Activated naive CD4-positive, alpha-beta T cell treated with anti-CD3 and anti-CD28 coated beads for 36 hours (primary cell): Measurements from ENCODE around the gene IGSF9B. TPM values are rescaled to one million over a fixed set of nuclear protein-coding genes. Genes with fewer than 3 reads are reported as not detected.

Experiments used
- CTCF ChIA-PET: fragments of 350-600 bp; sonication (Branson Sonifier 250); formaldehyde crosslinking; loops from one replicate; lab custom pipeline; 2021; ENCODE audit warnings: antibody characterized with exemption; lab: Charles Lee
- DNase-seq: peaks from one replicate; pipeline ENCODE4 v3.0.0-alpha.2; 2020
- H3K27ac Mint-ChIP-seq: one replicate; pipeline ENCODE4 v1.8.0; 2021; ENCODE audit warnings: mild to moderate bottlenecking, mixed read lengths
- H3K27me3 Mint-ChIP-seq: one replicate; pipeline ENCODE4 v1.8.0; 2021; ENCODE audit warnings: low read depth, mixed read lengths
- H3K36me3 Mint-ChIP-seq: one replicate; pipeline ENCODE4 v1.8.0; 2021; ENCODE audit warnings: low read depth, mixed read lengths
- H3K4me1 Mint-ChIP-seq: one replicate; pipeline ENCODE4 v1.8.0; 2021; ENCODE audit warnings: low read depth, mixed read lengths
- H3K4me3 Mint-ChIP-seq: one replicate; pipeline ENCODE4 v1.8.0; 2021; ENCODE audit warnings: mild to moderate bottlenecking, moderate library complexity, mixed read lengths
- H3K9me3 Mint-ChIP-seq: one replicate; pipeline ENCODE4 v1.8.0; 2021; ENCODE audit warnings: mixed read lengths
- intact Hi-C: fragments of 100-400 bp; cut with micrococcal nuclease; formaldehyde crosslinking; loops from one replicate; pipeline ENCODE4 v1.15.1; 2023
- total RNA-seq, 2 experiments: library from RNA; stranded (reverse); gene quantifications; one replicate each; pipeline ENCODE4 v1.2.3, GENCODE V29; 2021

IGSF9B gene
- total RNA-seq, 2 experiments from 2014 or later = 26.5 to 34.0 TPM

- CTCF ChIA-PET = no interaction called here
- Mint-ChIP-seq H3K27ac (no peak overlapping the region), H3K4me3 (no peak overlapping the region), H3K4me1 (peaks cover 68% of the 10 kb centered on the region), H3K36me3 (no peaks in the 10 kb centered on the region), H3K27me3 (no peaks in the 10 kb centered on the region), H3K9me3 (no peaks in the 10 kb centered on the region)
- no peak for DNase-seq
- intact Hi-C loops = no loop called here
Observed at GRCh38 chr11:133951327-133952198, 5.2 kb downstream of the IGSF9B start.

GRCh38 chr11:133950874-133951326 is 5.9 kb downstream of the IGSF9B start:
- CTCF ChIA-PET = no interaction called here
- Mint-ChIP-seq H3K27ac (no peak overlapping the region), H3K4me3 (no peak overlapping the region), H3K36me3 (no peaks in the 10 kb centered on the region), H3K9me3 (no peaks in the 10 kb centered on the region), H3K4me1 (peaks cover 75% of the 10 kb centered on the region), H3K27me3 (no peaks in the 10 kb centered on the region)
- DNase-seq = no peak
- intact Hi-C loops = no loop called here

- intact Hi-C loops = no loop called here
- DNase-seq = no peak
- H3K27ac Mint-ChIP-seq = no peak overlapping the region
- no peak overlapping the region for H3K4me3 Mint-ChIP-seq
- no peaks in the 10 kb centered on the region for H3K36me3 Mint-ChIP-seq
- H3K27me3 Mint-ChIP-seq = no peaks in the 10 kb centered on the region
- H3K9me3 Mint-ChIP-seq = no peaks in the 10 kb centered on the region
- CTCF ChIA-PET = no interaction called here
- peaks cover 78% of the 10 kb centered on the region for H3K4me1 Mint-ChIP-seq
Observed at GRCh38 chr11:133950421-133950820, 6.3 kb downstream of the IGSF9B start.

GRCh38 chr11:133949129-133949528 is 7.6 kb downstream of the IGSF9B start:
- intact Hi-C loops = loop anchor here (5.0 kb wide), 3 partner anchors 103 to 323 kb away; partner anchors contain the start of genes ACAD8 and THYN1
- CTCF ChIA-PET = interaction anchor here (0.9 to 2.2 kb wide), 3 partner anchors 21 to 96 kb away, joined by 3 to 10 read pairs (median 5); no protein-coding TSS in a partner anchor
- Mint-ChIP-seq H3K4me1 (peaks cover 78% of the 10 kb centered on the region), H3K27ac (no peak overlapping the region), H3K4me3 (no peak overlapping the region), H3K9me3 (no peaks in the 10 kb centered on the region), H3K27me3 (no peaks in the 10 kb centered on the region), H3K36me3 (peaks cover 5% of the 10 kb centered on the region)
- DNase-seq = no peak

- DNase-seq = no peak
- Mint-ChIP-seq H3K4me3 (no peak overlapping the region), H3K36me3 (peaks cover 5% of the 10 kb centered on the region), H3K9me3 (no peaks in the 10 kb centered on the region), H3K27ac (no peak overlapping the region), H3K4me1 (peaks cover 75% of the 10 kb centered on the region), H3K27me3 (no peaks in the 10 kb centered on the region)
- CTCF ChIA-PET = interaction anchor here (0.9 to 3.3 kb wide), 9 partner anchors 9 to 102 kb away, joined by 3 to 21 read pairs (median 5); no protein-coding TSS in a partner anchor
- intact Hi-C loops = loop anchor here (5.0 kb wide), 3 partner anchors 104 to 324 kb away; partner anchors contain the start of genes ACAD8 and THYN1
Observed at GRCh38 chr11:133948711-133949110, 8.1 kb downstream of the IGSF9B start.

GRCh38 chr11:133947321-133947756 is 9.4 kb downstream of the IGSF9B start:
- Mint-ChIP-seq H3K9me3 (no peaks in the 10 kb centered on the region), H3K36me3 (peaks cover 5% of the 10 kb centered on the region), H3K27ac (no peak overlapping the region), H3K4me1 (peaks cover 65% of the 10 kb centered on the region), H3K27me3 (no peaks in the 10 kb centered on the region), H3K4me3 (peak overlapping the region; percentile 14)
- intact Hi-C loops = loop anchor here (5.0 kb wide), 3 partner anchors 105 to 325 kb away; partner anchors contain the start of genes ACAD8 and THYN1
- CTCF ChIA-PET = interaction anchor here (0.6 to 5.5 kb wide), 16 partner anchors 8 to 245 kb away, joined by 3 to 32 read pairs (median 4); no protein-coding TSS in a partner anchor
- peak; percentile 82 for DNase-seq

GRCh38 chr11:133946541-133947318 is 10.0 kb downstream of the IGSF9B start:
- Mint-ChIP-seq H3K9me3 (no peaks in the 10 kb centered on the region), H3K4me3 (peak overlapping the region; percentile 36), H3K27ac (peak overlapping the region; percentile 60), H3K27me3 (no peaks in the 10 kb centered on the region), H3K36me3 (peaks cover 11% of the 10 kb centered on the region), H3K4me1 (peaks cover 62% of the 10 kb centered on the region)
- intact Hi-C loops = loop anchor here (5.0 kb wide), 3 partner anchors 106 to 326 kb away; partner anchors contain the start of genes ACAD8 and THYN1
- CTCF ChIA-PET = interaction anchor here (0.7 to 5.5 kb wide), 14 partner anchors 8 to 104 kb away, joined by 3 to 32 read pairs (median 4); no protein-coding TSS in a partner anchor
- peak; percentile 72 for DNase-seq

GRCh38 chr11:133946051-133946450 is 10.7 kb downstream of the IGSF9B start:
- intact Hi-C loops = loop anchor here (5.0 kb wide), 3 partner anchors 106 to 326 kb away; partner anchors contain the start of genes ACAD8 and THYN1
- peaks cover 13% of the 10 kb centered on the region for H3K36me3 Mint-ChIP-seq
- H3K9me3 Mint-ChIP-seq = no peaks in the 10 kb centered on the region
- CTCF ChIA-PET = interaction anchor here (0.6 to 5.5 kb wide), 6 partner anchors 9 to 195 kb away, joined by 3 to 32 read pairs (median 4); no protein-coding TSS in a partner anchor
- no peak for DNase-seq
- no peaks in the 10 kb centered on the region for H3K27me3 Mint-ChIP-seq
- peak overlapping the region; percentile 57 for H3K4me3 Mint-ChIP-seq
- H3K27ac Mint-ChIP-seq = no peak overlapping the region
- H3K4me1 Mint-ChIP-seq = peaks cover 62% of the 10 kb centered on the region

- Mint-ChIP-seq H3K4me3 (peak overlapping the region; percentile 57), H3K27me3 (no peaks in the 10 kb centered on the region), H3K9me3 (no peaks in the 10 kb centered on the region), H3K36me3 (peaks cover 15% of the 10 kb centered on the region), H3K27ac (peak overlapping the region; percentile 84), H3K4me1 (peaks cover 62% of the 10 kb centered on the region)
- intact Hi-C loops = loop anchor here (1.0 to 5.0 kb wide), 6 partner anchors 12 to 327 kb away; partner anchors contain the start of genes ACAD8 and THYN1
- peak; percentile 89 for DNase-seq
- CTCF ChIA-PET = interaction anchor here (0.6 to 5.5 kb wide), 6 partner anchors 10 to 923 kb away, joined by 3 to 32 read pairs (median 5); no protein-coding TSS in a partner anchor
Observed at GRCh38 chr11:133945087-133945974, 11.4 kb downstream of the IGSF9B start.

GRCh38 chr11:133943950-133944698 is 12.6 kb downstream of the IGSF9B start:
- Mint-ChIP-seq H3K4me1 (peaks cover 52% of the 10 kb centered on the region), H3K4me3 (peak overlapping the region; percentile 57), H3K36me3 (peaks cover 23% of the 10 kb centered on the region), H3K9me3 (no peaks in the 10 kb centered on the region), H3K27ac (peak overlapping the region; percentile 84), H3K27me3 (no peaks in the 10 kb centered on the region)
- intact Hi-C loops = no loop called here
- CTCF ChIA-PET = interaction anchor here (0.7 to 5.5 kb wide), 4 partner anchors 11 to 23 kb away, joined by 3 to 32 read pairs (median 4); no protein-coding TSS in a partner anchor
- no peak for DNase-seq
